Muscle layer of colon (tissue), 2 donors: ENCODE data around the gene PHACTR4.

Source experiments
- H3K27ac ChIP-seq: one replicate; pipeline ENCODE4 v1.7.0; 2013; ENCODE audit warnings: low read depth, mild to moderate bottlenecking, low read length, moderate library complexity
- H3K27me3 ChIP-seq, 2 donors: one replicate each; pipeline ENCODE4 v1.7.0; 2013; ENCODE audit warnings: low read length in 2 of 2, mild to moderate bottlenecking in 2 of 2; ENCODE audit not compliant: insufficient read depth in 2 of 2, control insufficient read depth in 1 of 2
- H3K36me3 ChIP-seq: one replicate; pipeline ENCODE4 v1.7.0; 2013; ENCODE audit warnings: mild to moderate bottlenecking, low read length; ENCODE audit not compliant: insufficient read depth
- H3K4me1 ChIP-seq: one replicate; pipeline ENCODE4 v1.7.0; 2013; ENCODE audit warnings: mild to moderate bottlenecking, low read length; ENCODE audit not compliant: insufficient read depth
- H3K4me3 ChIP-seq, 2 donors: one replicate each; pipeline ENCODE4 v1.7.0; 2013; ENCODE audit warnings: low read length in 2 of 2, low read depth in 1 of 2, mild to moderate bottlenecking in 1 of 2, moderate library complexity in 1 of 2
- H3K9ac ChIP-seq: one replicate; pipeline ENCODE4 v1.7.0; 2013; ENCODE audit warnings: low read length
- H3K9me3 ChIP-seq: one replicate; pipeline ENCODE4 v1.7.0; 2013; ENCODE audit warnings: mild to moderate bottlenecking, low read length
- donor health status: abdominal sarcoma.
- donor health status: Adenocarcinoma of cecum.

The PHACTR4 gene

GRCh38 chr1:28411656-28412055, 42.1 kb downstream of the PHACTR4 start:
- H3K27me3 ChIP-seq, result no peaks in the 10 kb centered on the region

GRCh38 chr1:28412731-28413130, 43.2 kb downstream of the PHACTR4 start:
- Histone ChIP-seq H3K4me3 (no peak overlapping the region), H3K4me1 (no peaks in the 10 kb centered on the region), H3K36me3 (peaks cover 5% of the 10 kb centered on the region), H3K9me3 (no peaks in the 10 kb centered on the region), H3K27ac (no peak overlapping the region), H3K9ac (no peak overlapping the region), H3K27me3 (no peaks in the 10 kb centered on the region)

More at GRCh38 chr1:28411656-28412055, 42.1 kb downstream of the PHACTR4 start:
- H3K9ac ChIP-seq, result no peak overlapping the region
- no peak overlapping the region for H3K4me3 ChIP-seq
- peaks cover 5% of the 10 kb centered on the region for H3K36me3 ChIP-seq
- no peaks in the 10 kb centered on the region for H3K4me1 ChIP-seq
- H3K9me3 ChIP-seq, result no peaks in the 10 kb centered on the region
- H3K27ac ChIP-seq, result no peak overlapping the region

GRCh38 chr1:28416509-28417194, 47.1 kb downstream of the PHACTR4 start:
- Histone ChIP-seq H3K9me3 (no peaks in the 10 kb centered on the region), H3K4me3 (no peak overlapping the region), H3K9ac (no peak overlapping the region), H3K27me3 (no peaks in the 10 kb centered on the region), H3K27ac (no peak overlapping the region), H3K36me3 (peaks cover 5% of the 10 kb centered on the region), H3K4me1 (no peaks in the 10 kb centered on the region)

- no peaks in the 10 kb centered on the region for H3K4me1 ChIP-seq
- no peaks in the 10 kb centered on the region for H3K27me3 ChIP-seq
- H3K9ac ChIP-seq, result no peak overlapping the region
- peaks cover 4% of the 10 kb centered on the region for H3K36me3 ChIP-seq
- H3K27ac ChIP-seq, result no peak overlapping the region
- H3K4me3 ChIP-seq, result no peak overlapping the region
- H3K9me3 ChIP-seq, result no peaks in the 10 kb centered on the region
Measured at GRCh38 chr1:28417441-28417922, 47.9 kb downstream of the PHACTR4 start.

- Histone ChIP-seq H3K4me3 (no peak overlapping the region), H3K9me3 (no peaks in the 10 kb centered on the region), H3K36me3 (no peaks in the 10 kb centered on the region), H3K9ac (no peak overlapping the region), H3K4me1 (no peaks in the 10 kb centered on the region), H3K27ac (no peak overlapping the region), H3K27me3 (no peaks in the 10 kb centered on the region)
Measured at GRCh38 chr1:28417926-28418637, 48.5 kb downstream of the PHACTR4 start.

- Histone ChIP-seq H3K36me3 (no peaks in the 10 kb centered on the region), H3K9me3 (no peaks in the 10 kb centered on the region), H3K4me3 (no peak overlapping the region), H3K27ac (no peak overlapping the region), H3K4me1 (no peaks in the 10 kb centered on the region), H3K9ac (no peak overlapping the region), H3K27me3 (no peaks in the 10 kb centered on the region)
Measured at GRCh38 chr1:28421744-28422143, 52.2 kb downstream of the PHACTR4 start.

- H3K4me1 ChIP-seq, result no peaks in the 10 kb centered on the region
Measured at GRCh38 chr1:28426831-28427230, 57.3 kb downstream of the PHACTR4 start.

GRCh38 chr1:28428012-28428411, 58.5 kb downstream of the PHACTR4 start:
- H3K4me1 ChIP-seq, result no peaks in the 10 kb centered on the region
- no peaks in the 10 kb centered on the region for H3K27me3 ChIP-seq
- H3K9ac ChIP-seq, result no peak overlapping the region
- no peaks in the 10 kb centered on the region for H3K9me3 ChIP-seq
- H3K4me3 ChIP-seq, result no peak overlapping the region
- H3K27ac ChIP-seq, result no peak overlapping the region
- H3K36me3 ChIP-seq, result no peaks in the 10 kb centered on the region

More at GRCh38 chr1:28426831-28427230, 57.3 kb downstream of the PHACTR4 start:
- Histone ChIP-seq H3K9me3 (no peaks in the 10 kb centered on the region), H3K9ac (no peak overlapping the region), H3K36me3 (no peaks in the 10 kb centered on the region), H3K4me3 (no peak overlapping the region), H3K27ac (no peak overlapping the region), H3K27me3 (no peaks in the 10 kb centered on the region)

- no peak overlapping the region for H3K27ac ChIP-seq
- no peaks in the 10 kb centered on the region for H3K27me3 ChIP-seq
- no peaks in the 10 kb centered on the region for H3K9me3 ChIP-seq
- H3K36me3 ChIP-seq, result no peaks in the 10 kb centered on the region
- H3K4me1 ChIP-seq, result no peaks in the 10 kb centered on the region
- H3K4me3 ChIP-seq, result no peak overlapping the region
- no peak overlapping the region for H3K9ac ChIP-seq
Measured at GRCh38 chr1:28428990-28429520, 59.5 kb downstream of the PHACTR4 start.

GRCh38 chr1:28436211-28436769, 66.8 kb downstream of the PHACTR4 start:
- Histone ChIP-seq H3K4me1 (peaks cover 19% of the 10 kb centered on the region), H3K27me3 (no peaks in the 10 kb centered on the region), H3K27ac (no peak overlapping the region), H3K36me3 (no peaks in the 10 kb centered on the region), H3K4me3 (no peak overlapping the region), H3K9ac (no peak overlapping the region), H3K9me3 (no peaks in the 10 kb centered on the region)

GRCh38 chr1:28437264-28437923, 67.9 kb downstream of the PHACTR4 start:
- H3K4me3 ChIP-seq, result peak overlapping the region in 1 of 2 donors; percentile 36

More at GRCh38 chr1:28437264-28437923, 67.9 kb downstream of the PHACTR4 start:
- Histone ChIP-seq H3K9me3 (no peaks in the 10 kb centered on the region), H3K27ac (peak overlapping the region; percentile 68), H3K36me3 (no peaks in the 10 kb centered on the region), H3K4me1 (peaks cover 19% of the 10 kb centered on the region), H3K9ac (peak overlapping the region; percentile 16), H3K27me3 (no peaks in the 10 kb centered on the region)
